Ishikawa (cell line): Measurements from ENCODE around the gene MYLK.
A peak's percentile ranks its signal among the peaks of the same experiment; 100 is the strongest.

Experiments used
- CEBPB ChIP-seq: IDR thresholded peaks from 2 replicates; pipeline ENCODE4 v1.6.1; 2012
- CREB1 ChIP-seq: IDR thresholded peaks from 2 replicates; pipeline ENCODE4 v1.6.1; 2012; ENCODE audit warnings: low read depth
- EGR1 ChIP-seq: IDR thresholded peaks from 2 replicates; pipeline ENCODE4 v1.6.1; 2012
- EP300 ChIP-seq: IDR thresholded peaks from 2 replicates; pipeline ENCODE4 v1.6.1; 2012; ENCODE audit warnings: borderline replicate concordance
- FOXM1 ChIP-seq: IDR thresholded peaks from 2 replicates; pipeline ENCODE4 v1.6.1; 2012; ENCODE audit warnings: low read depth, borderline replicate concordance
- NFIC ChIP-seq: IDR thresholded peaks from 2 replicates; pipeline ENCODE4 v1.6.1; 2012
- RAD21 ChIP-seq: IDR thresholded peaks from 2 replicates; pipeline ENCODE4 v1.6.1; 2012; ENCODE audit warnings: low read depth
- TAF1 ChIP-seq: IDR thresholded peaks from 2 replicates; pipeline ENCODE4 v1.6.1; 2012; ENCODE audit warnings: low read depth, mild to moderate bottlenecking
- TCF12 ChIP-seq: IDR thresholded peaks from 2 replicates; pipeline ENCODE4 v1.6.1; 2012; ENCODE audit warnings: low read depth
- TEAD4 ChIP-seq: IDR thresholded peaks from 2 replicates; pipeline ENCODE4 v1.6.1; 2012
- YY1 ChIP-seq: IDR thresholded peaks from 2 replicates; pipeline ENCODE4 v1.6.1; 2012; ENCODE audit warnings: low read depth
- ZBTB7A ChIP-seq: IDR thresholded peaks from 2 replicates; pipeline ENCODE4 v1.6.1; 2012; ENCODE audit warnings: low read depth
- TF ChIP-seq, protein P1 (sequence below): IDR thresholded peaks from 2 replicates; pipeline ENCODE4 v1.6.1; 2012
- TF ChIP-seq, protein P2 (sequence below): IDR thresholded peaks from 2 replicates; pipeline ENCODE4 v1.6.1; 2012
- TF ChIP-seq, protein P3 (sequence below): IDR thresholded peaks from 2 replicates; pipeline ENCODE4 v1.6.1; 2012; ENCODE audit warnings: low read depth, mild to moderate bottlenecking

Gene MYLK, protein sequence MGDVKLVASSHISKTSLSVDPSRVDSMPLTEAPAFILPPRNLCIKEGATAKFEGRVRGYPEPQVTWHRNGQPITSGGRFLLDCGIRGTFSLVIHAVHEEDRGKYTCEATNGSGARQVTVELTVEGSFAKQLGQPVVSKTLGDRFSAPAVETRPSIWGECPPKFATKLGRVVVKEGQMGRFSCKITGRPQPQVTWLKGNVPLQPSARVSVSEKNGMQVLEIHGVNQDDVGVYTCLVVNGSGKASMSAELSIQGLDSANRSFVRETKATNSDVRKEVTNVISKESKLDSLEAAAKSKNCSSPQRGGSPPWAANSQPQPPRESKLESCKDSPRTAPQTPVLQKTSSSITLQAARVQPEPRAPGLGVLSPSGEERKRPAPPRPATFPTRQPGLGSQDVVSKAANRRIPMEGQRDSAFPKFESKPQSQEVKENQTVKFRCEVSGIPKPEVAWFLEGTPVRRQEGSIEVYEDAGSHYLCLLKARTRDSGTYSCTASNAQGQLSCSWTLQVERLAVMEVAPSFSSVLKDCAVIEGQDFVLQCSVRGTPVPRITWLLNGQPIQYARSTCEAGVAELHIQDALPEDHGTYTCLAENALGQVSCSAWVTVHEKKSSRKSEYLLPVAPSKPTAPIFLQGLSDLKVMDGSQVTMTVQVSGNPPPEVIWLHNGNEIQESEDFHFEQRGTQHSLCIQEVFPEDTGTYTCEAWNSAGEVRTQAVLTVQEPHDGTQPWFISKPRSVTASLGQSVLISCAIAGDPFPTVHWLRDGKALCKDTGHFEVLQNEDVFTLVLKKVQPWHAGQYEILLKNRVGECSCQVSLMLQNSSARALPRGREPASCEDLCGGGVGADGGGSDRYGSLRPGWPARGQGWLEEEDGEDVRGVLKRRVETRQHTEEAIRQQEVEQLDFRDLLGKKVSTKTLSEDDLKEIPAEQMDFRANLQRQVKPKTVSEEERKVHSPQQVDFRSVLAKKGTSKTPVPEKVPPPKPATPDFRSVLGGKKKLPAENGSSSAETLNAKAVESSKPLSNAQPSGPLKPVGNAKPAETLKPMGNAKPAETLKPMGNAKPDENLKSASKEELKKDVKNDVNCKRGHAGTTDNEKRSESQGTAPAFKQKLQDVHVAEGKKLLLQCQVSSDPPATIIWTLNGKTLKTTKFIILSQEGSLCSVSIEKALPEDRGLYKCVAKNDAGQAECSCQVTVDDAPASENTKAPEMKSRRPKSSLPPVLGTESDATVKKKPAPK (N-terminal part only)

DNA sequence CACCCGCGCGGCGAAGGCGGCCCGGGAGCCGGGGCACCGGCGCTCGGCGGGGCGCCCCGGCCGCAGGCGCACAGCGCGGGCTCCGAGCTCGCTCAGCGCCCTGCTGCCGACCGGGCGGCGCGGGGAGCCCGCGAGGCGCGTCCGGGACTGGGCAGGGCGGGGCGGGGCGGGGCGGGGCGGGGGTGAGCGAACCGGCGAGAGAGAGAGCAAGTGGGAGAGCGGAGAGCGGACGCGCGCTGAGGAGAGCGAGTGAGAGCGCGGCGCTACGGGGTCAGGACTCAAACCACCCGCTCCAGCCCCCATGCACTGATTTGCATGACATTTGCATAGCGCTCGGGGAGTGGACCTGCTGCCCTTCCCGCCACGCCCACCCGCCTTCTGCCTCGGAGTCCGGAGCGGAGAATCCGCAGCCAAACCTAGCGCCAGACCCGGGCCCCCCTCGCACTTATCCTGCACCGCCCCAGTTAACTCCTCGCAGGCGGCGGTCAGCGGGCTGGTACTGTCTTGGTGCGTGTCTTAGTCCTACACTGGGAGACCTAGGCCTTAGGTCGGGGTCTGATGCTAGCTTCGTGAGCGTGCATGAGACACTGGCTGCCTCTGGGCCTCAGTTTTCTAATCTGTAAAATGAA lies at the start of gene MYLK:
Gene MYLK (minus strand): TSS at position 130 of the 629 bp plus-strand sequence. CDS start 90,491 bp downstream, outside the sequence.
- TF ChIP-seq CREB1: no peak
- TF ChIP-seq, protein P1, sequence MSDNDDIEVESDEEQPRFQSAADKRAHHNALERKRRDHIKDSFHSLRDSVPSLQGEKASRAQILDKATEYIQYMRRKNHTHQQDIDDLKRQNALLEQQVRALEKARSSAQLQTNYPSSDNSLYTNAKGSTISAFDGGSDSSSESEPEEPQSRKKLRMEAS: peak; percentile 38; the same call in 1 of the 2 replicates
- TF ChIP-seq ZBTB7A: peak; percentile 57; the same call in 1 of the 2 replicates
- TF ChIP-seq EGR1: no peak
- TF ChIP-seq FOXM1: no peak

DNA sequence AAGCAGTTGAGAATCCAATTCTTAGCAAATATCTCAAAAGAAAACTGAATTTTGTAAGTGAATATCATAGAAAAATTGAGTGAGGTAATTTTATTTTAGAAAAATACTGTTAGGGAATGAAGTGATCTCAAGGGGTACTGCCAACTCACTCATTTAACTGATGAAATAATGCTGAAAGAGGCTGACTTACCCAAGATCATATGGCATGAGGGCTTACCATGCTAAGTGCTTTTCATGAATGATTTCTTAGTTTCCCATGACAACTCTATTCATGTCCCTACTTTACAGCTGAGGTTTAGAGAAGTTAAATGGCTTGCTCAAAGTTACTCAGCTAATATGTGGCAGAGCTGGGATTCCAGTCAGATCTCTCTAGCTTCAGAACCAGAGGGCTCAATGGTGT lies 46.3 kb upstream of the MYLK start:
- TF ChIP-seq FOXM1: no peak

DNA sequence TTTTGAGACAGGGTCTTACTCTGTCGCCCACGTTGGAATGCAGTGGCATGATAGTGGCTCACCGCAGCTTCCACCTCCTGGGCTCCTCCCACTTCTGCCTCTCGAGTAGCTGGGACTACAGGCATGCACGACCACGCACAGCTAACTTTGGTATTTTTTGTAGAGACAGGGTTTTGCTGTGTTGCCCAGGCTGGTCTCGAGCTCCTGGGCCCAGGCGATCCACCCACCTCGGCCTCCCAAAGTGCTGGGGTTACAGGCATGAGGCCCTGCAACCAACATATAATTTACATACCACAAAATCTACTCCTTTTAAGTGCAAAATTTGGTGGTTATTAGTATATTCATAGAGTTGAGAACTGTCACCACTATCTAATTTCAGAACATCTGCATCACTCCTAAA lies 45.2 kb upstream of the MYLK start:
- TF ChIP-seq ZBTB7A: no peak
- TF ChIP-seq EGR1: no peak
- TF ChIP-seq NFIC: no peak
- TF ChIP-seq, protein P2, sequence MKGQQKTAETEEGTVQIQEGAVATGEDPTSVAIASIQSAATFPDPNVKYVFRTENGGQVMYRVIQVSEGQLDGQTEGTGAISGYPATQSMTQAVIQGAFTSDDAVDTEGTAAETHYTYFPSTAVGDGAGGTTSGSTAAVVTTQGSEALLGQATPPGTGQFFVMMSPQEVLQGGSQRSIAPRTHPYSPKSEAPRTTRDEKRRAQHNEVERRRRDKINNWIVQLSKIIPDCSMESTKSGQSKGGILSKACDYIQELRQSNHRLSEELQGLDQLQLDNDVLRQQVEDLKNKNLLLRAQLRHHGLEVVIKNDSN: no peak
- TF ChIP-seq, protein P1: no peak
- TF ChIP-seq YY1: no peak
- TF ChIP-seq CEBPB: no peak
- no peak for TF ChIP-seq FOXM1
- TF ChIP-seq, protein P3, sequence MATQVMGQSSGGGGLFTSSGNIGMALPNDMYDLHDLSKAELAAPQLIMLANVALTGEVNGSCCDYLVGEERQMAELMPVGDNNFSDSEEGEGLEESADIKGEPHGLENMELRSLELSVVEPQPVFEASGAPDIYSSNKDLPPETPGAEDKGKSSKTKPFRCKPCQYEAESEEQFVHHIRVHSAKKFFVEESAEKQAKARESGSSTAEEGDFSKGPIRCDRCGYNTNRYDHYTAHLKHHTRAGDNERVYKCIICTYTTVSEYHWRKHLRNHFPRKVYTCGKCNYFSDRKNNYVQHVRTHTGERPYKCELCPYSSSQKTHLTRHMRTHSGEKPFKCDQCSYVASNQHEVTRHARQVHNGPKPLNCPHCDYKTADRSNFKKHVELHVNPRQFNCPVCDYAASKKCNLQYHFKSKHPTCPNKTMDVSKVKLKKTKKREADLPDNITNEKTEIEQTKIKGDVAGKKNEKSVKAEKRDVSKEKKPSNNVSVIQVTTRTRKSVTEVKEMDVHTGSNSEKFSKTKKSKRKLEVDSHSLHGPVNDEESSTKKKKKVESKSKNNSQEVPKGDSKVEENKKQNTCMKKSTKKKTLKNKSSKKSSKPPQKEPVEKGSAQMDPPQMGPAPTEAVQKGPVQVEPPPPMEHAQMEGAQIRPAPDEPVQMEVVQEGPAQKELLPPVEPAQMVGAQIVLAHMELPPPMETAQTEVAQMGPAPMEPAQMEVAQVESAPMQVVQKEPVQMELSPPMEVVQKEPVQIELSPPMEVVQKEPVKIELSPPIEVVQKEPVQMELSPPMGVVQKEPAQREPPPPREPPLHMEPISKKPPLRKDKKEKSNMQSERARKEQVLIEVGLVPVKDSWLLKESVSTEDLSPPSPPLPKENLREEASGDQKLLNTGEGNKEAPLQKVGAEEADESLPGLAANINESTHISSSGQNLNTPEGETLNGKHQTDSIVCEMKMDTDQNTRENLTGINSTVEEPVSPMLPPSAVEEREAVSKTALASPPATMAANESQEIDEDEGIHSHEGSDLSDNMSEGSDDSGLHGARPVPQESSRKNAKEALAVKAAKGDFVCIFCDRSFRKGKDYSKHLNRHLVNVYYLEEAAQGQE: no peak
- TF ChIP-seq EP300: no peak
- TF ChIP-seq TEAD4: no peak
- TF ChIP-seq RAD21: no peak
- no peak for TF ChIP-seq CREB1
- TF ChIP-seq TCF12: no peak
- no peak for TF ChIP-seq TAF1

DNA sequence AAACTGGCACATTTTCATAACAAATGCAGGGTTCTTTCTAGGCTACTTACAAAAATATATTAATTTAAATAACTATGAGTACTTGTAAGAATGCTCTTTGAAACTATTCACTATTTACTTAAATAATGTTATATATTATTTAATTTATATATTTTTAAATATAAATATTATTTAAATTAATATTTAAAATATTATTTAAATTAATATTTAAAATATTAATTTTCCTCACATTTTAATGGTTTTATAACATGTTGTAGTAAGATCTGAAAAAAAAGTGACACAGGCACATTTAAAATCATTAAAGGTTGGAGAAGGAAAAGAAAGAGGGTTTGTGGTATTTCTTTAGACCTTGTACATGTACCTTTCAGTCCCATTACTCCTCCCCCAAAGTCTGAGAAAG lies 42.3 kb upstream of the MYLK start:
- TF ChIP-seq ZBTB7A: no peak
- TF ChIP-seq, protein P1: no peak
- no peak for TF ChIP-seq EP300
- TF ChIP-seq NFIC: no peak
- TF ChIP-seq EGR1: no peak
- no peak for TF ChIP-seq TCF12
- no peak for TF ChIP-seq TEAD4
- TF ChIP-seq, protein P2: no peak
- no peak for TF ChIP-seq YY1

DNA sequence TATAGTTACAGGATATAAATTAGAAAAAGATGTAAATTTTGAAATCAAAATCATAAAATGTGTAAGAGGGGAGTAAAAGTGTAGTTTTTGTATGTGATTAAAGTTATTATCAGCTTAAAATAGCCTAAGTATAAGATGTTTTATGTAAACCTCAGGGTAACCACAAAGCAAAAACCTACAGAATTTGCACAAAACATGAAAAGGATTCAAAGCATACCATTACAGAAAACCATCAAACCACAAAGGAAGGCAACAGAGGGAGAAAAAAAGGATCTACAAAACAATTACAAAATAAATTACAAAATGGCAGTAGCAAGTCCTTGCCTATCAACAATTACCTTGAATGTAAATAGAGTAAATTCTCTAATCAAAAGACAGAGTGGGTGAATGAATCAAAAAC lies 36.7 kb upstream of the MYLK start:
- TF ChIP-seq, protein P3: no peak
- TF ChIP-seq TCF12 (no peak), YY1 (no peak), RAD21 (no peak), ZBTB7A (no peak), FOXM1 (no peak), EP300 (no peak), CEBPB (no peak), TEAD4 (no peak), EGR1 (no peak), NFIC (no peak), CREB1 (no peak), TAF1 (no peak)
- TF ChIP-seq, protein P1: no peak
- TF ChIP-seq, protein P2: no peak
